Activated T-helper 1 cell treated with anti-CD3 and anti-CD28 coated beads, Interleukin-2, amount 50 U/mL, for 16 hours (primary cell): ENCODE results near the gene APBB2.
A peak's percentile ranks its signal among the peaks of the same experiment; 100 is the strongest.
"Not testable (repeated sequence)": the region's sequence is repeated elsewhere in the genome, so short reads cannot be mapped to it uniquely, and the experiment has no call there.

Experiments used
- DNase-seq, 2 donors: peaks; one replicate each; pipeline ENCODE4 v3.0.0-alpha.2; 2020; ENCODE audit warnings: low read depth in 1 of 2, low spot score in 1 of 2

APBB2 gene

DNA sequence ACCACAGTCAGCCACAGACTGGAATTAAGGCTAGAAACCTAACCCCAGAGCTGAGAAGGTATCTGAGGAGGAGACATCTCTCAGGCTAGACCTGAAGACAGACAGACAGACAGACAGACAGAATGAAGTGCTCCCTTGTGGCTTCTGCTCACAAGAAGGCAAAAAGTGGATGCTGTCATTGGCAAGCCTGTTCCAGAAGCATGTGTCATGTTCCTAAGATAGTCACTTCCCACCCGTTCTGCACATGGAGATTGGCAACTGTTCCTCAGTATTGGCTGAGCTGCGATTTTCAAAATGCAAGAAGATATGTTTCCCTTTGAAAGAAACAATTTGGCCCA lies 298.2 kb downstream of the APBB2 start:
- DNase-seq: no peak

DNA sequence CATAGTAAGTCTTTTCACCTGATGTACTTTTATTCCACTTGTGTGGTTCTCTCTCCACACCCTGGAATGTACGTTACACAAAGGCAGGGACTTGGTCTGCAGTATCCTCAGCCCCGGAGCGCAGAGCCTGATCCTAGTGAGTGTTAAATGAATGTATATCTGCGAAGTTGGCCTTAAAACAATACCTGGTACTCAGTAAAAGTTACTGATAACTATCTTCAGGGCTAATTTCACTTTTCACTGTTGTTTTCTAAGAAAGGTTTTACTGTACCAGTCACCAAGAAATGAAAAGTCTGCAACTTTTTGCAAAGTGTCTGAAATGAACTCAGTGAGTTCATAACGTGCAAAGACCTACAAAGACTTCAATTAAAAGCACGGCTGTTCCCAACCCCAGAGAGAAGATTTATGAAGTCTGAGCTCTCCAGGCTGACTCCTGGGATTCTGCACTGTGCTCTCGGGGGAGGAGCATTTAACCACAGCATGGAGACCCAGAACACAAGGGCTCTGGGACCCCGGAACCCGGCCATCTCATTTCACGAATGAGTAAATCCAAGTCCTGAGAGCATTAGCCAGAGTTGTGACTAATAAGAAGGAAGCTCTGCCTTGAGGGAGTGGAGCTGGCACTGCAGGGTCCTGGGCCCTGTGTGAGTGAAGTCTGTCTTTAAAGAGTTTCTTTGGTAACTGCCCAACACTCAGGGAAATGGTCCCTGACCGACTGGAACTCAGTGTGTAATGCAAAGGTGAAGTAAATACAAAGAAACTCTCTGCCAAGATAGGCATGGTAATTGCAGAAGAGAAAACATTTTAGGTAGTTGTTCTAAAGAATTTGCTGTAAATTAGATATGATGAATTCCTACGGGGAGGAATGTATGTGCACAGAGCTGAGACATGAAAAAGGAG lies 298.8 kb downstream of the APBB2 start:
- no peak for DNase-seq

DNA sequence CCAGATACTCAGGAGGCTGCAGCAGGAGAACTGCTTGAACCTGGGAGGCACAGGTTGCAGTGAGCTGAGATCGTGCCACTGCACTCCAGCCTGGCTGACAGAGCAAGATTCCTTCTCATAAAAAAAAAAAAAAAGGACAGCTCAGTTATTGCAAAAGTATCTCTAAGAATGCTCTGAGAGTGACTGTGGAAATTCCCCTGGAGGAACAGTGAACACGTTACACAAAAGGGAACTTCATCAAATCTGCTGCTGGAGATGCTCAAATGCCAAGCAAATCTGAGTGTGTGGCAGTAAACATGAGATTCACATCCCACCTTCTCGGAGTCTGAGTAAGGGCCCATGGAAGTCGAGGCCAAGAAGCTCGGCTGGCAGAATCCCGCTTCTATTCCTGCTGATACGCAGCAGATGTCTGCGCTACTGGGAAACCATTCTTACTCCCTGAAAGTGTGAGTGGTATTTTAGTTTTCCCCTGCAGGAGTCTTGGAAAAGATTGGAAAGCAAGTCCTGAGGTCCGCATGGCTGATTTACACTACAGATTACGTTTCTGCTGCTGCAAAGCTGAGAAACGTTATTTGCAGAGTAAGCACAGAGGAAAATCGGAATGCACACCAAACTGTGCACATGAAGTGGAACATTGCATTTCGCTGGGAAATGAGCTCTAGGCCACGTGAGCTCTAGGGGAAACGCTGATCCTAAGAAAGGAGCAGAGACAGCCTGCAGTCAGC lies 301.7 kb downstream of the APBB2 start:
- DNase-seq: no peak

DNA sequence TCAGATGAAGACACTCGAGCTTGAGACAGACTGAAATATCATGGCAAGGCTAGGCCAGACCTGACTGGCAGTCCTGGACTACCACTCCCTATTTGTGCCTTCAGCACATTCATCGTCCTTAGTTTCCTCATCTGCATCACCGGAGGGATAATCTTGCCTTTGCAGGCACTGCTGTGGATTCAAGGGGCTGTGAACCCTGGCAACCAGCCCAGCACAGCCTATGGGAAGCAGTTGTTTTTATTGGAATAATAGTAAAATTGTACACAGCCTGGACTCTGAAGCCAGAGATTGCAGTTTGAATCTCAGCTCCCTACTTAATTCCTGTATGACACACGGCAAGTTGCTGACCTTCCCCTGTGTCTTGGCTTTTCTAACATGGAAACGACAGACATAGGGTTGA lies 303.6 kb downstream of the APBB2 start:
- no peak for DNase-seq

DNA sequence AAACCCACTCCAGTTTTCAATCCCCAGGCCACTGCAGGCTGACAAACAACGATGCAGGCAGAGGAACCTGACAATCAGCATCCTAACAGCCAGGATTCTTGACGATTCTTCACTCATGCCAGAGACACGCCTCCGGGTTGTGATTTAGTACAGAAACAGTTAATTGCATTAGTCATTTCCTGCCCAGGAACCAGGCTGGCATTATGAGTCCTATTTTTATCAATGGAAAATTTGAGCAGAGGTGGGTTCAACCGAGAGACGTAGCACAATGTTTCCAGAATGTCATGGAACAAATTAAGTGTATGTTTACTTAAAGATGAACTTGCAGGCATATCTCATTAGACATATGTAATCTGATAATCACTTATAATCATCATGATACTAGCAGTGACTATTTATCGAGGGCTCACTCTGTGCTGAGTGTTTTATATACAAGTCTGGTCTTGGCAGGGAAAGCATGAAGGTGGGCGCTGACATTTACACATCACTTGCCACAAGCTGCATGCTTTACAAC lies 304.9 kb downstream of the APBB2 start:
- no peak for DNase-seq

DNA sequence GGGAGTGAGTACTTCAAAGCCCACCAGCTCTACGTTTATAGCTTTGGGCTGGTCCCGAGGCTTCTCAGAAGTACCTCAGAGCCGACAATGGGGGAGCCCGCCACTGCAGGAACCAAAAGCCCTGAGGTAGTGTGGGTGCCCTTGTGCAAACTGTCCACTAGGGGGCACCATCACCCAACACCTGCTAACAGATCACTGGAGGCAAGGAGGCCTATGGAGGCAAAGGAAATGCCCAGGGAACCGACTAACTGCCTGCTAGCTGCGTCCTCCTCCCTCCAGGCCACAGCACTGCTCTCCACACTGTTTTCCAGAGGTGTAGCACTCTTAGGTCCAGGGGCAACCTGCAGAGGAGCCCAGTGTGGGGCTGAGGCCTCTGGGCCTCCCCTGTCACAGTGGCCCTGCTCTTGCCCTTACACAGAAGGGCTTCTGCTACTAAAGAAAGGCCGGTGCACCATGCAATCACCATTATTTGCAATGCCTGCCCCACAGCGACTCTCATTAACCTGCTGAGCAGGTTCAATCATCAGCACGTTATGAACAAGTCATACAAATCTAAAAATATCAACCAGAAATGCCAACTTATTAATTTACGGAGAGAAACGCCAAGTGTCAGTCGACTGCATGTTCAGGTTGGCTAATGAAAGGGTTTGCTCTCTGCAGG lies 305.5 kb downstream of the APBB2 start:
- peak; percentile 15 to 55 for DNase-seq

DNA sequence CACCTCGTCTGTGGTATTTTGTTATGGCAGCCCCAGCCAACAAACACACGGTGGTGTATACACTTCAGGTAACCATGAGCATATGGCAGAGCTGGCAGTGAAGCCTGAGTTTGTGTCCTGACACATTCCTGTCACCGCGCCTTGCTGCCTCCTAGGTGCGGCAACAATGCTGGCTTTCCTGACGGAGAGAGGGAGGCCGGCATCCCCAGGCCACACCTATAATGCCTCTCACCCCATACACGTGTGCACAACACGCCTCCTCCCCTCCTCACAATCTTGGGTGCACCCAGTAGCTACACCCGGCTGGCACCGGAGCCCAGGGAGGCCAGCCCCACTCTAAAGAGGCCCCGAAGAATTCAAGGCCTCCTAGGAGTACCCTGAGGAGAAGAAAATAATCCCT lies 306.0 kb downstream of the APBB2 start:
- DNase-seq: no peak

DNA sequence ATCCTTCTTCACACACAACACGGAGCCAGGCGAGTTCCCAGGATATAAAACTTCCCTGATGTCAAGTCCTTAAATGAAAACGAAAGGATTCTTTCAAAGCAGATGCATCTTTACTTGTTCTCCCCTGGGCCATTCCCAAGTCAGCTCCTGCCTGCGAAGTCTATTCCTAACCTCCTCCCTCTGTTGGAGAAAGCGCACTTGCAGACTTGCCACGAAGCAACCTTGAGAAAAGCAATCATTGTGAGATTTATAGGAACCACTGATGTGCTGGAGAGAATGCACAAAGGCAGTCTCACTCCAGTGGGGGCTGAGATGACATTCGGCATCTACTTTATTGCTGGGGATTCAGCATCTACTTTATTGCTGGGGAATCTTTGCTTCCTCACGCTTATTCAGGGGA lies 308.9 kb downstream of the APBB2 start:
- no peak for DNase-seq

DNA sequence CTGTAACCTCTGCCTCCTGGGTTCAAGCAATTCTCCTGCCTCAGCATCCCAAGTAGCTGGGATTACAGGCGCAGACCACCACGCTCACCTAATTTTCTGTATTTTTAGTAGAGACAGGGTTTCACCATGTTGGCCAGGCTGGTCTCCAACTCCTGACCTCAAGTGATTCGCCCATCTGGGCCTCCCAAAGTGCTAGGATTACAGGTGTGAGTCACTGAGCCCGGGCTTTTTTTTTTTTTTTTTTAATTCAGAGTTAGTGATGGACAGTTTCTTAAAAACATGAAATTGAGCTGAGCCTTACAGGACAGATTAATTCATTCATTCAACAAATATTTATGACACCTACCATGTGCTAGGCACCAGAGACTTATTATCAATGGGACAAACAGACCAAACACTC lies 313.8 kb downstream of the APBB2 start:
- not testable (repeated sequence) for DNase-seq

DNA sequence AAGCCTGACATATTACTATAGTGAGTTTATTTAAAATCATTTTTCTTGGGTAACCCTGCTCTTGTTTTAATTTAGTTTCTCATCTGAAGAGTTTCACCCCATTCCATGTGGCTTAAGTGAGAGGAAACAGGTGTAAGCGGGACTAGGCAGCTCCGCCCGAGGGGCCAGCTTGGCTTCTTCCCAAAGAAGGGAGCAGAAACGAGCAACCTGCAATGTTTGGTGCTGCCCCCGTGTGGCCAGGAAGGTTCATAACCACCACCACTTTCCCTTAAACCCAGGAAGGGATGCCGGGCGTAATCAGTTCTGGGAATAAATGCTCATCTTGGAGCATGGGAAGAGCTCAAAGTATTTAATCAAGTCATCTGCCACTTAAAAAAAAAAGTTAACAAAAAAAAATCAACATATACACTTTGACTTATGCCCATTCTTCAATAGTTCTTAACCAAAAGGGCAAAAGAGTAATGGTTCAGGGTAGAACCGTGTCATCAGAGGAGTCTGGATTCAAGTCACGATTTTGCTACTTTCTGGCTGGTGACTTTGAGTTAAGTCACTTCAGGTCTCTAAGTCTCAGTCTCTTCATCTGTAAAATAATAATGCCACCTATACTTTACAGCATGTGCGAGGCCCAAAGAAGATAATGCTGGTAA lies 316.7 kb downstream of the APBB2 start:
- DNase-seq: peak; percentile 32 to 44

DNA sequence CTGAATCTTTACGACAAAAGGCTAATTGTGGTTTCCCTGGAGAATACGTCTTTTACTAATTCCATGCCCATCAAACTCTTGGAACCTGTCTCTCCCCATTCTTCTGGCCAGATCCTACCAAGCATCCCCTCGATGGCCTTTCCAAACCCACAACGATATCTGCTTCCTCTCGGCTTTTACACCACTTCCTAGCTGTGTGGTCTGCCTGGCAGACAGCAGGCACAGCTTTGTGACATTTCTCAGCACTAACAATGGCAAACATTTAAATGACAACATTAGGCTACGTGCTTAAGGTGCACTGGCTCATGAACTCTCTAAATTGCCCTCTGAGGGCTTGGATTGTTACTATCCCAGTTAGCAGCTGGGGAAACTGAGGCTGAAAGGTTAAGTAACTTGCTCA lies 323.6 kb downstream of the APBB2 start:
- no peak for DNase-seq

DNA sequence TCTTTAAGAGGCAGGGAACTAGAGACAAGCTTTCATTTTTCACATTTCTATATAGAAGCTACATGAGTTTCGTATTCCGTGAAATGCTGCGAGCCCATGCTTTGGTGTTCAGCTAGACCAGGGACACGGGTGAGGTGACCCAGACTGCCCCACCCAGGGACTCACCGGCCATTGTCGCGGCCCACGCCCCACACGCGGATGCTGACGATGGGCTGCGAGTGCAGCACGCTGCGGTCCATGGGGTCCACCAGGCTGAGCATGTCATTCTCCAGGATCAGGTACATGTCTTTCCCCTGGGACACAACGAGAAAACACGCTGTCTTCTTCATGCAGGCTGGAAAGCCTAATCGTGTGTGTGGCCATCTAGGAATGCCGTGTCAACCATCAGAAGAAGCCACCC lies 324.1 kb downstream of the APBB2 start:
- DNase-seq: no peak

DNA sequence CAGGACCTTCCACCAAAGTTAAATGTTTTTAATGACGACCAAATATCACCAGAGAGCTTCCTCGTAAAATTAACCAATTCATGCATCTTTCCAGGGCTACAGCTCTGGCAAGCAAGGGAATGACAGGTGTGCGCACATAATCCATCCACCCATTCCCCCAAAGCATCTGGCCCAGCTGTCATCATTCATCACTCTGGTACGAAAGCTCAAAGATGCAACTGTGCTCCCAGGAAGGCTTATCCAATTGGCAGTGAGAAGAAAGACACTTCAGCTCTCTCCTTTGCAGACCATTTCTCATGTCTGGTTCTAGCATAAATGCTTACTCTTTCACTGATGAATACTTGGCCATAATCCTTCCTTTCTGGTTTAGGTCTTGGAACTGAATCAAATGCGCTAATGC lies 325.4 kb downstream of the APBB2 start:
- no peak for DNase-seq

DNA sequence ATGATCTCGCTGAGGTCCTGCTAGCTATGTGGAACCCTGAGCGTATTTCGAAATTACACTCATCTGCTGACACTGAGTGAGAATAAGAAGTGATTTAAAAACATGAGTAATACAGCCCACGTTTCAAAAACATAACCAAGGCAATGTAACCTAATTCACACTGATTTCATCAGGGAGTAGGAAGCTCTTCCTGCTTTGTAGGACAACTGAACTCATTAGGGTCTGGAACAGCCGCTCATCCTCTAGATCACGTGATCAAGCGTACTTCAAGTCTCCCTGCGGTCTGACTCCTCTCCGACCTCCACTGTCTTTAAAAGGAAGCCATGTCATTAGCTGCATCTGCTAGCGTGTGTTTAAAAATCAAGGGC lies 326.6 kb downstream of the APBB2 start:
- DNase-seq: no peak

DNA sequence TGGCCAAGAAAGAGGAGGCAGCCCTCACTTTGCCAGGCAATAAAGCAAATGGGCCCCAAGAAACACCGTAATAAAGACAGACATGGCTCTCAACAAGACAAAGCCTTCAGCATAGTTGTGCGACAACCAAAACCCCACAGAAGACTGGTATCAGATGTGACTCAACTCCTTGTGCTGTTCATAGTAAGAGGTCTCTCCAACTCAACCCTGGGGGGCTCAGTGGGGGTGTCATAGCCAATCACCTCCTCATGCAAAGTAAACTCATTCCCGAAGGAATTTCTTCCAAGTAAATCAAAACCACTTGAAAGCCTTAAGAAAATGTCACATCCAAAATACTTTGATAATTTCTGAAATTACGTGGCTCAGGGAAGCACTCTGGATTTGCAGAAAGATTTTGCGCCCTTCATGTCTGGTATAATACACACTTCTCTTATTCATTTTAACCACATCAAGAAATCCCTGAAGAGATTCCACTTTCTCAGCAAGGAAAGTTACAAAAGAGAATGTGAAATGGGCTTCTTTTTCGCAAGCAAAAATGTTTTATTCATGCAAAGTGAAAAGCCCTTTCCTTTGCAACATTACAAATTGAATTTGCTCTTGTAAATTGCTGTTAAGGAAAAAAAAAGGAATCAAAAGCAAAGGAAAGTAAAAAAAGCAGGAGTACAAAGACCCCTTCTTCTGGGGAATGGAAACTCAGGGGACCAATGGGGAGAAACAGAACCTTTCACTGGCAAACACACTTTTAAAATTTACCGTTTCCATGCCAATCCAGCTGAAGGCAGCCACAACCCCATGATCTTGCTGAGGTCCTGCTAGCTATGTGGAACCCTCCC lies 327.2 kb downstream of the APBB2 start:
- no peak for DNase-seq

DNA sequence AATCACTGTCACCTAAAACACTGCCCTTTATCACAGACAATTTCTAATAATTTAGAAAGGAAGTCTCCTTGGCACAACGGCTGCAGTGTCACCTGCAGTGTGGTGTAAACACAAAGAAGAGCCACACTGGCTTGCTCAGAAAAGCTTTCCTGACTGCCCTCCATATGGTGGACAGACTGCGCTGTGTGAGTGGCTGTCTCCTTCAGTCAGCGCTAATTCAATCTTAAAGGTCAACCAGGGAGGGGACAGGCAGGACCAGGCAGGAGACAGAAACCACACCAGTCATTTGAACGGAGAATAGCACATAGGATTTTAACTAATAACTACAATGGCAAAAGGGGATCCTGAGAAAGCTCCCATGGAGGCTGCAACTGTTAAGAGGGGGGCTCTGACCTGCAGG lies 332.5 kb downstream of the APBB2 start:
- DNase-seq: no peak

DNA sequence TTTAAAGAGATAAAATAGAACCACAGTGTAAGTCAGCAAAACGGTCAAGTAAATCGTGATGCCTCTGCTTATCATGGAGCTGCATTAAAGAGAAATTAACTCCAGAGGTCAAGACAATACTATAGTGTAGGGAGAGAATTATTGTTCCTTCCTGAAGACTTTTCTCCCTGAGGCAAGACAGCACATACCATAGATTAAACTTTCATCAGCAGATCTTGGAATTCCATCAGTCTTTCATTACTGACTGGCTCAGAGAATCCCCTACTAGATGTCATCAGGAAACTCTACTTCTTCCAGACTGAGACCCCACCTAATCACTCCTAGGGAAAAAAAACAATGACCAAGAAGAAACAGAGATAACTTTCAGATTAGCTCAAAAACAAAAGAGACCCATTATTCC lies 333.2 kb downstream of the APBB2 start:
- DNase-seq: no peak

DNA sequence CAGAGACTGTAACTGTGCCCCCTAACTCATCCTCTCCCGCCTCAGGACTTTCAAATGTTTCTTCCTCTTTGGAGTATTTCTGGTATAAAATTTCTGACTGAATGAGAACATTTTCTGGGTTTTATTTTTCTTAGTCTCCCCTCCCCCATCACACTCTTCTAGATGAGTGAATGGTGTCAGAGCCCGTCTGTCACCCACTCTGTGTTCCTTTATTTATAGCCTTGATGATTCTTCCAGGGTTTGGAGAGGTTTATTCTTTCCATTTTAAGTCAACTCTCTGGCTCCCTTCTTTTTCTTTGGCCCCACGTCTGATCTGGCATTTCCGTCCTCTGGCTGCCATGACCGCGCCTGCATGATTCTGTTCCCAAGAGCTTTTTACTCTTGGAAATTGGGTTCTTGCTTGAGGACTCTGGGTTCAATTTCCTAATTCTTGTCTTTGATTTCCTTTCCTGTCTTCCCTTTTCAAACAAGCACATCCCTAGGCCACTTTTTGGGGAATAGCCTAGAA lies 335.7 kb downstream of the APBB2 start:
- no peak for DNase-seq

DNA sequence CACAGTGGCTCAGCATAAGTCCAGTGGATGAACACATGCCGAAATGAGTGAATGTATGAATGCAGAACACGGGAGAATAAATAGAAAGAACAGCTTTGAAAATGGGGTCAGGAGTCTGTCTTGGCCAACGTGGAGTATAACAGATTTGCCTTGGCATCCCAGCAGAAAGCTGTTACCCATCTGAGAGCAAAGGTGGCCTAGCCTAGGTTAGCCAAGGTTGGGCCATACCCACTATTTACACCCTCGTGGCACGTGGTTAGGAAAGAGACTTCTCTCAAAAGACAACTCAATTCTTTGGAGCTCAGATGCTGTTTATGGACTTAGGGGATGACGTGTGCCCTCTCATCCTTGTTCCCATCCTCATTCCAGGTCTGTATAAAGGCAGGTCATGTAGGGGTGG lies 337.3 kb downstream of the APBB2 start:
- no peak for DNase-seq

DNA sequence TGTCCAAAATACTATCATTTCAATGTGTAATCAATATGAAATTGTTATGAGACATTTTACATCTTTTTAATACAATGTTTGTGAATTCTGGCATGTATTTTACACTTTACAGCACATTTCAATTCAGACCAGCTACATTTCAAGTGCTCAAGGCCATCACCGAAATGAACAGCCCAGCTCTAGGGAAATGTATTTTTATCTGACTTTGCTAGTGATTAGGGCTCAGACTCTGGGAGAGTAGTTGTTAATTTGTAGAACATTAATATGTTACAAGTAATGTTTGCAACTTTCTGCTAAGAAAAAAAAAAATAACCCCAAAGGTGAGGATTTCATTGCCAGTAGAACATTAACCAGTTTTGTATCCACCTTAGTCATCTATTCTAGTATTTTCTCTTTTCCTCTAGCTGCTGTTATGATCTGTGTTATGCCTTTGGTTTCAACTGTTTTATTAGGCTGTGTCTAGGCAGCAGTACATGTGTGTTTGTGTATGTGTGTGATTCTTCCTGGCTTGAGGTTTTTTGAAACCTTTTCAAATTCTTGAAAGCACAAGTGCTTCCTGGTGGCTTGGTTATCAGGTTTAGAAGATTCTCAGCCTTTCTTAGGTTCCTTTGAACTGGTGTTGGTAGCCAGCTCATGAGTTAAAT lies 338.7 kb downstream of the APBB2 start:
- no peak for DNase-seq
